Measurements from ENCODE around the gene HEXIM2.
"Not testable (repeated sequence)": the region's sequence is repeated elsewhere in the genome, so short reads cannot be mapped to it uniquely, and the experiment has no call there.

HEXIM2 gene

GRCh38 chr17:45197555-45198334, 36.1 kb downstream of the HEXIM2 start:
- H3K4me1 ChIP-seq = peaks cover 3% of the 10 kb centered on the region

GRCh38 chr17:45200701-45201100, 39.0 kb downstream of the HEXIM2 start:
- TF ChIP-seq CTCF (IDR thresholded peaks at IDR 0.05; ENCODE audit: low read depth, low read length) = no peak
- DNase-seq = no peak
- Histone ChIP-seq H3K4me1 (peaks cover 3% of the 10 kb centered on the region), H3K9me3 (no peaks in the 10 kb centered on the region), H3K27me3 (no peaks in the 10 kb centered on the region), H3K4me3 (ENCODE audit: low read depth, low read length) (no peak overlapping the region), H3K36me3 (no peaks in the 10 kb centered on the region)

More at GRCh38 chr17:45197555-45198334, 36.1 kb downstream of the HEXIM2 start:
- Histone ChIP-seq H3K9me3 (no peaks in the 10 kb centered on the region), H3K27me3 (no peaks in the 10 kb centered on the region), H3K36me3 (no peaks in the 10 kb centered on the region), H3K4me3 (ENCODE audit: low read depth, low read length) (no peak overlapping the region)
- TF ChIP-seq CTCF (IDR thresholded peaks at IDR 0.05; ENCODE audit: low read depth, low read length) = peak; percentile 98
- DNase-seq = peak; percentile 96

DNA sequence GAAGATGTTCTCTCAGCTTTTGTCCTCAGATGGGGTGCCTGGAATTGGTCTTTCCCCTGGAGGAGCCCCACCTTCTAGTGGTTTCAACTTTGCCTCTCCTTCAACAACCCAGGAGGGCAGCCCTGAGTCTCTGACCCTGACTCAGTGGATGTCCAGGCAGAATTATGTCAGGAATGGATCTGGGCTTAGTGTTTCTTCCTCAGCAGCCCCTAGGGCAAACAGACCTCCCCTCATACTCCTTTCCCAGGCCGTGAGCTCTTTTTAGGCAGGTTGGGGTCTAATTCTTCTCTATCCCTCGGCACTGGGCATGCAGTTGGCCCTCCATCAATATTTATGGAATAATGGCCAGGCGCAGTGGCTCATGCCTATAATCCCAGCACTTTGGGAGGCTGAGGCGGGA, 39.8 kb downstream of the HEXIM2 start:
- TF ChIP-seq CTCF (IDR thresholded peaks at IDR 0.05; ENCODE audit: low read depth, low read length) = no peak
- Histone ChIP-seq H3K9me3 (no peaks in the 10 kb centered on the region), H3K27me3 (no peaks in the 10 kb centered on the region), H3K4me1 (peaks cover 3% of the 10 kb centered on the region), H3K36me3 (no peaks in the 10 kb centered on the region), H3K4me3 (ENCODE audit: low read depth, low read length) (no peak overlapping the region)
- no peak for DNase-seq

- not testable (repeated sequence) for H3K9me3 ChIP-seq; H3K36me3 ChIP-seq; H3K27me3 ChIP-seq; DNase-seq; H3K4me3 ChIP-seq (ENCODE audit: low read depth, low read length); H3K4me1 ChIP-seq
Observed at GRCh38 chr17:45201880-45202279, 40.2 kb downstream of the HEXIM2 start.

- Histone ChIP-seq H3K27me3 (peaks cover 22% of the 10 kb centered on the region), H3K9me3 (no peaks in the 10 kb centered on the region), H3K4me1 (peaks cover 11% of the 10 kb centered on the region), H3K4me3 (ENCODE audit: low read depth, low read length) (no peak overlapping the region), H3K36me3 (no peaks in the 10 kb centered on the region)
- peak; percentile 98 for TF ChIP-seq CTCF (IDR thresholded peaks at IDR 0.05; ENCODE audit: low read depth, low read length)
- DNase-seq = peak; percentile 87
Observed at GRCh38 chr17:45218895-45219661, 57.4 kb downstream of the HEXIM2 start.

Measured in BE2C (cell line).